Stimulated activated CD4-positive, alpha-beta T cell treated with anti-CD3 and anti-CD28 coated beads, Interleukin-15, amount 100 ng/mL, for 24 hours (primary cell): ENCODE results near the gene MAP3K12.
"Not testable (repeated sequence)": the region's sequence is repeated elsewhere in the genome, so short reads cannot be mapped to it uniquely, and the experiment has no call there.

Experiments used
- DNase-seq: peaks from one replicate; pipeline ENCODE4 v3.0.0-alpha.2; 2020

MAP3K12 gene

DNA sequence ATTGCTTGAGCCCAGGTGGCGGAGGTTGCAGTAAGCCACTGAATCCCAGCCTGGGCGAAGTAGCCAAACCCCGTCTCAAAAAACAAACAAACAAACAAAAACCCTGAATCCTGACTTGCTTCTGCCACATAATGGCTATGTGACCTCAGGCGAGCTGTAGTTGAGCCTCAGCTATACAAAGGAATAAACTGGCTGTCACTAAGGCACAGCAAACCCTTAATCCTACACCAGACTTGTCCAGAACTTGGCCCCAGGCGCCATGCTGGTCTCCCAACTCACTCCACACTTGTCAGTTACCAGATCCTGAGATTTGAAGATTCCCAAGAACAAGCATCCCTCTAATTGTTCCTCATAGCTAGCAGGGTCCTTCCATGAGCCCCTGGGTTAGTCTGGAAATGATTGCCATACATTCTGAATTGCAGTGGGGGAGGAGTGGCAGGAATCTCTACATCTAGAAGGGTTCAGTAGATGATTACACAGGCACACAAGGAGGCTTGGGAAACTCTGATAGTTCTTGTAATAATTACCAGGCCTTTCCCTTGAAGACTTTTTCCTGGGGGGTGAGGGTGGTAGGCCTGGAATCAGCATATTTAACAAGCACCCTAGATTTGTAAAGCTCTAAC, 9.9 kb downstream of the MAP3K12 start:
- DNase-seq = no peak

- no peak for DNase-seq
Observed at GRCh38 chr12:53486736-53487487, 12.3 kb downstream of the MAP3K12 start.

DNA sequence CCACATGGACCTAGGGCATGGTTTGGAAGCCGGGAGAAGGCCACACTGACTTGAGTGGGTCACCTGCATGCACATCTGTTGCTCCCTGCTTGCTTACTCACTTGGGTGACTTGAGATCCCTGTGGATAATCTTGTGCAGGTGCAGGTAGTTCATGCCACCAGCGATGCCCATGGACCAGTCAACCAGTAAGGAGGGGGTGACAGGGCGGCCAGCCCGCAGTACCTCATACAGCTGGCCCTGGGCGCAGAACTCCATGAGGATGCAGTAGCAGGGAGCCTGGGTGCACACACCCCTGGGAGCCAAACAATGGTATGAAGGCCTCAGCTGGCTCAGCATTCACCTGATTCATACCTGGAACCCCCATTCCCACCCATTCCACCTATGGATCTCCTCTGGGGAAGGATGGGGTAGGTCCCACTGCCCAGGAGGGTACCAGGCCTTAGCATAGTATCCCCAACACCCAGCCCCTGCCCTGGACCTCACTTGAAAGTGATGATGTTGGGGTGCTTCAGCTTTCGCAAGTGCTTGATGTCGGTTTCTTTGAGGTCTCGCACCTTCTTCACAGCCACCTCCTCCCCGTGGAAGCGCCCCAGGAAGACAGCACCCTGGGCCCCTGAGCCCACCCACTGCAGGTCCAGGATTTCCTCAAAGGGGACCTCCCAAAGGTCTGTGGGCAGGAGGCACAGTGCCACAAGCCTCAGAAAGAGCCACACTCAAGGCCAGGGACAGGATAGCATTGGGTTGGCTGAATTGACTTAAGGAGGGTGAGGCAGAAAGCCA, 13.1 kb downstream of the MAP3K12 start:
- no peak for DNase-seq

DNA sequence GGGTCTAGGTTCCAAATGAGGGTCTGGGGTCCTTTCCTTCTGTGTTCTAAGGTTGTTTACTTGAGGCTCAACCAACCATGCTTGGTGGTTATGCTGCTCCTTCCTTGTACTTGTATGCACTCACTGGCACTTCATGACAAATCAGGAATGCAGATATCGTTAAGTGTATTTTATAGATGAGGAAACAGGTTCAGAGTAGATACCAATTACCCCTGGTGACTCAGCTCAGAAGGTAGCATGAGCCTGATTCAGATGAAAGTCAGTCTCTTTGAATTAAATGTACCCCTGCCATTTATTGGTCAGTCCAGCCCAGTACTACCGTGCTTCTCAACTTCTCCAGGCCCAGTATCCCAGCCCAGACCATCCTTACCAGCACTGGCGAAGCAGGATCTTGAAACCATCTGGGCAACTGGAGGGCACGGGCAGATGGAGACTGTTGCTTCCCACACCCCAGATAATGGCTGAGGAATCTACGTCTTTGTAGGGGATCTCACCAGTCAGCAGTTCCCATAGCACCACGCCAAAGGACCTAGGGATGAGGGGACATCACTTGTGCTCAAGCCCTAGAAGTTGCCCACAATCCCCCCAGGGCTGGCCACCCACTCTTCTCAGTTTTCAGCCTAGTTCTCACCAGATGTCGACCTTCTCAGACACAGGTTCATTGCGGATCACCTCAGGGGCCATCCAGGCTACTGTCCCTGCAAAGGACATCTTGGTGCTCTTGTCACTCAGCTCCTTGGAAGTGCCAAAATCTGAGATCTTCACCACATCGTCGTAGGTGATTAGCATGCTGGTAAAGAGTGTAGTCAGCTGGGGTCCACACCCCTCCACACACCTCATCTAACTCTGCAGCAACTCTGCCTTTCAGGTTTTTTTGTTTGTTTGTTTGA, 14.3 kb downstream of the MAP3K12 start:
- no peak for DNase-seq

DNA sequence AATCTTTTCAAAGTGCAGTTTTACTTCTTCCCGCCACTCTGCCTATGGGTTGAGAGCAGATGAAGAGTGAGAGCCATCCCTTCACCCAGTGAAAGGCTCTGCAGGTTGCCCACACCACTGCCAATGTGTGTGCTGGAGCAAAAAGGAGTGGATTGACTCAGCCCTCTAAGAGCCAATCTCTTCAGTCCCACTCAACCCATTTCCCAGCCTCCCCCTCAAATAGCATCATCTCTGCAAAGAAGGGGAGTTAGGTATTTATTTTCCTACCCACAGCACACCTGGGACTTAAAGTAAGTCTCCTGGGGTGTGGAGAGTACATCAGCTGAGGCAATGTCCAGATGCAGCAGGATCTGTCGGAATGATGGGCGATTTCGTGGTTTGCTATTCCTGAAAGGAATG, 15.3 kb downstream of the MAP3K12 start:
- no peak for DNase-seq

DNA sequence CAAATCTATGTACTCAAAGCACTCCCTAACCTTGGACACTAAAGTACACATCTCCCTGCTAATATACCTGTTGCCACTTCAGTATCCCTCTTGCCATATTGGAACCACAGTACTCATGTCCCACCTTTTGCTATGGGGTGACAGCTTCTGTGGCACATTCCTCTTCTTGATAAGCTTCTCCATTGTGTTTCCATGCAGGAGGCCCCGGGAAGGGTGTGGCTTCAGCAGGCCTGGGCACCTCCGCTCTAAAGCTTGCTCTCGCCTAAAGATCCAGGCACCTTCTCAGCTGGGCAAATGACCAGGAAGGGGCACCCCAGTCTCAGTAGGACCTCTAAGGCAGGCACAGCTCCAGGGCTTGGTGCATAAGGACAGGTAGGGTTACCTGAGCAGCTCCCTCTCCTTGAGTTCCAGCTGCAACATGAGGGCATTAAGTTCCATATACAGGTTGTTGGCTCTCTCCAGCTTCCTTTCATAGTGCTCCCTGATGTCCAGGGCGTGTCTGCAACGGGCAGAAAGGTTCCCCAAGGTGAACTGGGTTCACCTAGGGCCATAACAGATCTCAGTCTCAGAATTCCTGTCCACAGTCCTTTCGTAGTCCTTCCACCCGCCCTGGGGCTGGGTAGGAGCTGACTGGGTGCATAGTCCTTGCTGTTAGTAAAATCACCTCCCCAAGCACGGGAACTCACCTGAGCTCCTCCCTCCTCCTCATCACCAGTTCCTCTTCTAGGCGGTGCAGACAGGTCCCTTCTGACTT, 15.9 kb downstream of the MAP3K12 start:
- DNase-seq = peak; percentile 32

- no peak for DNase-seq
Observed at GRCh38 chr12:53482626-53483168, 16.6 kb downstream of the MAP3K12 start.

DNA sequence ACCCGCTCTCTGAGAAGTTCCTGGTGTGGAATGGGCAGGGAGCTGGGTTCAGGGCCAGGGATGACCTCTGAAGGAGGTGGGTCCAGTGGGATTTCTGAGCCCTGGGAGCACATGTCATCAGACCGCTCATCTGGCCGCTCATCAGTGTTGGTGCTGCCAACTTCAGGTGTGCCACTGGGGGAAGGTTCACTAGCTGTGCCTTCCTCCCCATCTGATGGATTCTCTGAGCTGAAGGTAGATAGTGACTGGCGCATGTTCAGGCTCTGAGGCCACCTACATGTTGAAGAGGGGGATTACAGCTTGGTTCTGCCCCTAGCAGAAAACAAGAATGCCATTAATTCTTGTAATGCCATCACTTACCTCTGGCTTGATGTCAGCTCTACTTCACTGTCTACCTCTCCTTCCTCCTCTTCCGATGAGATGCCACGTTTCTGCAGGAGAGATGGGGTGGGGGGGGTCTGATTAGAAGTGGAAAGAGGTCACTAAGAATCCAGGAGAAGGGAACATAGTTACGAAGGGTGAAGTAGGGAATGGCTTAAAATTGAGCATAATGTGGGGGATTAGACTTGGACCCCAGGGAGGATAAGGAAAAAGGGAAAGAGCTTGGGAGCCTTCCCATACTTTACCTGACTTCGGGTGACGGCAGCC, 17.2 kb downstream of the MAP3K12 start:
- no peak for DNase-seq

DNA sequence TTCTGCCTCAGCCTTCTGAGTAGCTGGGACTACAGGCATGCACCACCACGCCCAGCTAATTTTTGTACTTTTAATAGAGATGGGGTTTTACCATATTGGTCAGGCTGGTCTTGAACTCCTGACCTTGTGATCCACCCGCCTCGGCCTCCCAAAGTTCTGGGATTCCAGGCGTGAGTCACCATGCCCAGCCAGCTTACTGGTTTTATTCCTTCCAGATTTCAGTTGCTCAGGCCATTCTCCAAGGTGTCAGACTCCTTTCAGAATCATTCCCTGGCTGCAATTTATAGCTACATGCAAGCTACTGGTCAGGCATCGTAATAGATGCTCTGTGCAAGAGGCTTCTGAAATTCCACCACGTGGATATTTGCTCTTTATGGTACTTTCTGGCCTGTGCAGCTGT, 17.8 kb downstream of the MAP3K12 start:
- DNase-seq = not testable (repeated sequence)

GRCh38 chr12:53480491-53481442, 18.5 kb downstream of the MAP3K12 start:
- peak; percentile 2 for DNase-seq

DNA sequence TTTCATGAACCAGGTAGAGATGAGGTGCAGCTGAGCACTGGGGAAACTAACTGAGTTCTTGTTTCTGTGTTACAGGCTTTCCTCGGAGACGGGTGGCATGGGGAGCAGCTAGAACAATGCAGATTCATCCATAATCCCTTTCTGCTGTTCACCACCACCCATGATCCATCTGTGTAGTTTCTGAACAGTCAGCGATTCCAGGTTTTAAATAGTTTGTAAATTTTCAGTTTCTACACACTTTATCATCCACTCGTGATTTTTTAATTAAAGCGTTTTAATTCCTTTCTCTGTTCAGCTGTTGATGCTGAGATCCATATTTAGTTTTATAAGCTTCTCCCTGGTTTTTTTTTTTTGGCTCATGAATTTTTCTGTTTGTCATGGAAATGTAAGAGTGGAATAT, 19.9 kb downstream of the MAP3K12 start:
- no peak for DNase-seq

GRCh38 chr12:53478865-53479264, 20.4 kb downstream of the MAP3K12 start:
- DNase-seq = no peak

DNA sequence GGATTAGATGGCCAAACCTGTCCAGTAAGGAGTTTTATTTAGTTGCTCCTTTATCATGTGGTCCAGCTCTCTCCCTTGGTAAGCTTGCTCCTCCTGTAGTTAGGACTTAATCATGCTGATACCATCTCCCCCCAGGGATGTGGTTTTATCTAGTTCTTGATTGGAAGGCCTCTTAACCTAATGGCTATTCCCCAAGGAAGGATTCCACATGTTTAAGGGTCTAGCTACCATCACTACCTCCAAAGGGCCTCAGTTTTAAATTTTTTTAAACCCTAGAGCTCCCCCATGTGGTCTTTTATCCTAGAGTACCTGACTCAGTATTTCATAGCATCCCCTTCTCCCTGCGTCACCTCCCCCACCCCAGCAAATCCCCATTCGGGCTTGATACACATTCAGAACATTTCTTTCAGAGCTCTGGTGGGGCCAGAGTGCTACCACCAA, 22.5 kb downstream of the MAP3K12 start:
- no peak for DNase-seq

DNA sequence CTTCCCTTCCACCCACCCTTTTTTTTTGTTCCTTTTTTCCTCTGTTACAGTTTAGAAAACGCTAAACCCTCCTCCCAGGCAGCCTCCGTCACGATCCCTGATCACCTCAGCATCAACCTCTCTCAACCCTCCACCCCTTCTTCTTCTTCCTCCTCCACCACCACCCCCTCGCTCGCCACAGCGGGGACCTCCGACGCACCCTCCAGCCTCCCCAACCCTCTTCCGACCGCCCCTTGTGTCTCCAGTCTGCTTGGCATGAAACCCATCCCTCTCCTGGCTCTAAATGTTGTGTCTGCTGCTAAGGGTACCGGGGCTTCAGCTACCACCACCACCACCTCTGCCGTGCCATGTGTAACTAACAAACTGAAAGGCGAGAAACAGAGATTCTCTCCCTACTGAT, 24.4 kb downstream of the MAP3K12 start:
- DNase-seq = no peak

DNA sequence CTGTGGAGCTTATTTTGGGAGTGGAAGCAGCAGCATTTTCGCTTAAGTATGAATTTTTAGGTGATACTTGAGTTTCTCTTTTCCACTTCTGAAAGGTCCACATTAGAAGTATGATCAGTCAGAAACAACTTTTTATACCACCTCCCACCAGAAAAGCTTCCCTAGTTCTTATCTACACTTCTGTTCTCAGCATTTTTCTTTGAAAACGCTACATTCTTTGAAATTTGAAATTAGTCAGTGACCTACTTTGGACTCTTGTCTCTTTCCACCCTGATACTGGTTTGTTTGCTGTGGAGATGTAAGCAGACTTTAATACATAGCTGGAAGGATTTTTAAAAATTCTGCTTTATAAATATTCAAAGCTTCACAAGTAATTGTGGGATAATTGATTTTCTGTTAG, 25.2 kb downstream of the MAP3K12 start:
- no peak for DNase-seq

DNA sequence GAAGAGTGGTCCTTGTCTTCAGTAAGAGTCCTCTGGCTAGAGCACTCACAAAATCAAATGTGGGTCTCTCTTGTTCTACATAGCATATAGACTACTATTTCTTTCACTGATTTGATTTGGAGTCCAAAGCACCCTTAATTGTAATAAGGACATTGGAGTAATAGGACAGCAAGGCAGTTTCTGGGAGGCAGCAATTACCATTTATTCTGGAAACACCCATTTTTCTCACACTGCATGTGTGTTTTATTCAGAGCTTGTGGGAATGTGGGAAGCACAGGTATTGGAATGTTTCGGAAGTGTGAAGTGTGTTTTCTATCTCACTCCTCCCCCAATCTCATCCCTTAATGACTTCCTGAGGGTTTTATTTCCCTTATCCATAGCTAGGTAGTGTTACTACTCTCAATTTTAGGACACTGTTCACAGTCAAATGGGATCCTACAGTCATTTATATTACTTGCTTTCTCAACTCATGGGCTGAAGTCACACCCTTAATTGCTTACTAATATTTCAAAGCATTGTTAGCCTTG, 27.1 kb downstream of the MAP3K12 start:
- DNase-seq = no peak

DNA sequence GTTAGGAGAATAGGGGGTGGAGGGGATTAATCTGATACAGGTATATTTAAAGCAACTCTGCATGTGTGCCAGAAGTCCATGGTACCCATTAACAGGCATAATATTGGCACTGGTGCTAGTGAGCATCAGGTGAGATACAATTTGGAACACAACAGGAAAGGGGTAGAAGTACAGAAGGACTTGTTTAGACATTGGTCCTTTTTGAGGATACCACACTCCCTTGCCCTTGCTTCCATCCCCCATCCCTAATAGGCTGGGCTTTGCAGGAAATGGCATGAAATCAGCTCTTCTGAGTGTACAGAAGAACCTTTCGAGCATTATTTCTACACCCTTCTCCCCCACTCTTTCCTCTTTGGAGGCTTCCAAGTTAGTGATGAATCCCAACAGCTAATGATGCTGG, 31.0 kb downstream of the MAP3K12 start:
- no peak for DNase-seq

- no peak for DNase-seq
Observed at GRCh38 chr12:53467880-53468279, 31.4 kb downstream of the MAP3K12 start.

DNA sequence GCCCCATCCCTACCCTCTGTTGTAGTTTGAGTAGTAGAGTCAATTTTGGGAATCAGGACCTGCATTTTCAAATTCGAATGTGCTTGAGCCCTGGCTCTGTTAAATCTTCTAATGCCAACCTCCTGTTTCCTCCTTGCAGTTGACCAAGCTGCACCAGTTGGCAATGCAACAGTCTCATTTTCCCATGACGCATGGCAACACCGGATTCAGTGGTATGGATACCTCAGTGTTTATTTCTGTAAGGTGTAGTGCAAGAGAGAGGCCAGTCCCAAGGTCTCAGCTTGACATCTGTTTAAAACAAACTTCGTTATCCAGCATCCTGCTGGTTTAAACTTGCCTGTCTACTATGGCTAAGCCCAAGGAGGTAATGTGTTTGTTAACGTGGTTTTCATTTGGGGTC, 32.2 kb downstream of the MAP3K12 start:
- DNase-seq = no peak

- DNase-seq = no peak
Observed at GRCh38 chr12:53466640-53467039, 32.6 kb downstream of the MAP3K12 start.
